CD14-positive monocyte (primary cell): ENCODE results near the gene HTRA3. TPM values are rescaled to one million over a fixed set of nuclear protein-coding genes. Genes with fewer than 3 reads are reported as not detected.
A peak's percentile ranks its signal among the peaks of the same experiment; 100 is the strongest.

Experiments
- DNase-seq, 3 donors: peaks; one replicate each; pipeline ENCODE4 v3.0.0-alpha.2; 2011 to 2022
- H2AFZ ChIP-seq: 2 replicates; pipeline ENCODE4 v1.6.0; 2012; ENCODE audit warnings: mild to moderate bottlenecking, low read depth, low read length, inconsistent platforms; ENCODE audit not compliant: insufficient read depth, poor library complexity, severe bottlenecking
- H3K27ac ChIP-seq, 2 donors: 1 replicate in 1 of 2; 2 replicates in 1 of 2; pipeline ENCODE4 v1.5.1; 2012 to 2013; ENCODE audit warnings: low read length in 2 of 2, control low read depth in 1 of 2, inconsistent platforms in 1 of 2, low read depth in 1 of 2, mild to moderate bottlenecking in 1 of 2
- H3K27me3 ChIP-seq, 2 donors: one replicate each; pipeline versions ENCODE4 v1.6.0 to v1.6.1; 2011 to 2013; ENCODE audit warnings: low read length in 2 of 2; ENCODE audit not compliant: control insufficient read depth in 2 of 2, insufficient read depth in 2 of 2
- H3K36me3 ChIP-seq, 2 donors: replicated peaks in 1 of 2; 1 replicate in 1 of 2; 2 replicates in 1 of 2; pipeline versions ENCODE4 v1.5.1 to v1.6.1; 2012 to 2013; ENCODE audit warnings: low read length in 2 of 2, control low read depth in 1 of 2, inconsistent platforms in 1 of 2, mild to moderate bottlenecking in 1 of 2; ENCODE audit not compliant: insufficient read depth in 2 of 2, control insufficient read depth in 1 of 2
- H3K4me1 ChIP-seq, 2 donors: 1 replicate in 1 of 2; 2 replicates in 1 of 2; pipeline versions ENCODE4 v1.5.1 to v1.6.1; 2012 to 2013; ENCODE audit warnings: low read length in 2 of 2, control low read depth in 1 of 2, inconsistent platforms in 1 of 2, mild to moderate bottlenecking in 1 of 2, moderate library complexity in 1 of 2; ENCODE audit not compliant: insufficient read depth in 2 of 2, control insufficient read depth in 1 of 2
- H3K4me2 ChIP-seq: replicated peaks from 2 replicates; pipeline ENCODE3; 2012; ENCODE audit warnings: low read length, moderate library complexity, mild to moderate bottlenecking; ENCODE audit not compliant: poor library complexity, severe bottlenecking; ENCODE audit errors: extremely low read depth
- H3K4me3 ChIP-seq, 3 experiments: fragments of 200-600 bp in 1 of 3; sonication (generic) in 1 of 3; replicated peaks in 1 of 3; 1 replicate in 2 of 3; 2 replicates in 1 of 3; pipeline ENCODE4 v1.5.1; 2011 to 2013; ENCODE audit warnings: low read length in 3 of 3, mild to moderate bottlenecking in 3 of 3, control low read depth in 2 of 3, low read depth in 2 of 3, inconsistent platforms in 1 of 3, moderate library complexity in 1 of 3
- H3K79me2 ChIP-seq: 2 replicates; pipeline ENCODE4 v1.6.0; 2012; ENCODE audit warnings: mild to moderate bottlenecking, control low read depth, inconsistent platforms, low read length, moderate library complexity; ENCODE audit not compliant: insufficient read depth
- H3K9ac ChIP-seq: 2 replicates; pipeline ENCODE4 v1.6.0; 2017; ENCODE audit warnings: low read length, mild to moderate bottlenecking; ENCODE audit not compliant: insufficient read depth, poor library complexity, severe bottlenecking
- H3K9me3 ChIP-seq, 2 donors: replicated peaks in 1 of 2; 1 replicate in 1 of 2; 2 replicates in 1 of 2; pipeline versions ENCODE4 v1.5.1 to v1.6.1; 2012 to 2013; ENCODE audit warnings: low read length in 2 of 2, control low read depth in 1 of 2; ENCODE audit not compliant: control insufficient read depth in 1 of 2, insufficient read depth in 1 of 2
- H4K20me1 ChIP-seq: 2 replicates; pipeline ENCODE4 v1.6.0; 2012; ENCODE audit warnings: mild to moderate bottlenecking, low read length, control low read depth, moderate library complexity; ENCODE audit not compliant: insufficient read depth
- H3K27ac Mint-ChIP-seq, 7 donors: one replicate each; pipeline ENCODE4 v1.8.0; 2020; ENCODE audit warnings: mild to moderate bottlenecking in 7 of 7, mixed read lengths in 7 of 7, moderate library complexity in 6 of 7, inconsistent platforms in 2 of 7
- H3K27me3 Mint-ChIP-seq, 3 donors: one replicate each; pipeline ENCODE4 v1.8.0; 2021 to 2022; ENCODE audit warnings: low read depth in 3 of 3, mild to moderate bottlenecking in 3 of 3, mixed read lengths in 3 of 3, moderate library complexity in 3 of 3, inconsistent platforms in 1 of 3
- H3K36me3 Mint-ChIP-seq, 2 donors: one replicate each; pipeline ENCODE4 v1.8.0; 2020; ENCODE audit warnings: mixed read lengths in 2 of 2, inconsistent platforms in 1 of 2, mild to moderate bottlenecking in 1 of 2
- H3K4me1 Mint-ChIP-seq: one replicate; pipeline ENCODE4 v1.8.0; 2020; ENCODE audit warnings: mild to moderate bottlenecking, mixed read lengths
- H3K4me3 Mint-ChIP-seq, 2 donors: one replicate each; pipeline ENCODE4 v1.8.0; 2020; ENCODE audit warnings: mild to moderate bottlenecking in 2 of 2, mixed read lengths in 2 of 2, moderate library complexity in 1 of 2
- H3K9me3 Mint-ChIP-seq, 7 donors: one replicate each; pipeline ENCODE4 v1.8.0; 2020 to 2022; ENCODE audit warnings: mixed read lengths in 7 of 7, mild to moderate bottlenecking in 6 of 7, moderate library complexity in 6 of 7, inconsistent platforms in 2 of 7
- WGBS: methylation state at CpG from one replicate; pipeline ENCODE4 v1.1.5; 2013; ENCODE audit warnings: missing lambda C conversion rate; ENCODE audit not compliant: insufficient coverage; 5-methylcytosine and 5-hydroxymethylcytosine counted together
- intact Hi-C, 2 donors: fragments of 100-400 bp; cut with micrococcal nuclease; formaldehyde crosslinking; loops; one replicate each; pipeline versions ENCODE4 v1.15.0 to v1.15.1; 2023
- polyA plus RNA-seq, 3 donors: library from polyadenylated mRNA; depleted of rRNA in 1 of 3; unstranded in 2 of 3; stranded (reverse) in 1 of 3; fragments of 300-500 nt in 2 of 3; fragments of >200 nt in 1 of 3; fragmentation: Illumina TruSeq in 2 of 3; gene quantifications; 1 replicate in 2 of 3; 2 replicates in 1 of 3; pipeline ENCODE4 v1.2.3, GENCODE V29; 2012 to 2021
- TF ChIP-seq, protein P1 (sequence below): fragments of 200-600 bp; IDR thresholded peaks from one replicate; pipeline ENCODE4 v1.8.0; 2022; ENCODE audit warnings: antibody characterized with exemption, mild to moderate bottlenecking

HTRA3 gene
- polyA plus RNA-seq, 3 donors, result not detected

DNA sequence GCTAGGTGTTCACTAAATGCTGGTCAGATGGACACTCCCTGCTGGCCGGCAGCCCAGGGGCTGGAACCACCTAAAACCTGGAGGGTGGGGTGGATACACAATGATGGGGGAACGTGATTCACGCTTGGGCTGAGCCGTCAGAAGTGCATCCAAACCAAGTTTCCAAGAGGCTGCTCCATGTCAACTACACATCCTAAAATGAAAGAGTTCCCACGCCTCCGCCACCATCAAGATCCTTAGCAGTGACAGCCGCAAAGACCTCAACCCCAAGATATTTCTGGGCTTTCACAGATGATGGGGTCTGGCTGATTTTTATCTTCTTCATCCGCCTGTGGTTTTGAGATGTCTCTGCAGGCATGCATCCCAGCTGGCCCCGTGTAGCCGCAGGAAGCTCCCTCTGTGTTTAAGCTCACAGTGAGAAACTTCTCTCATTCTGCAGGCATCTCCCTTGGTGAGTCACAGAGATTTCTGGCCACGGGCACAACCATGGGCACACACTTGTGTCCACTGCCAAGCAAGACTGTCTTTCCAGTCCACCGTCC lies 84.4 kb downstream of the HTRA3 start:
- TF ChIP-seq, protein P1, sequence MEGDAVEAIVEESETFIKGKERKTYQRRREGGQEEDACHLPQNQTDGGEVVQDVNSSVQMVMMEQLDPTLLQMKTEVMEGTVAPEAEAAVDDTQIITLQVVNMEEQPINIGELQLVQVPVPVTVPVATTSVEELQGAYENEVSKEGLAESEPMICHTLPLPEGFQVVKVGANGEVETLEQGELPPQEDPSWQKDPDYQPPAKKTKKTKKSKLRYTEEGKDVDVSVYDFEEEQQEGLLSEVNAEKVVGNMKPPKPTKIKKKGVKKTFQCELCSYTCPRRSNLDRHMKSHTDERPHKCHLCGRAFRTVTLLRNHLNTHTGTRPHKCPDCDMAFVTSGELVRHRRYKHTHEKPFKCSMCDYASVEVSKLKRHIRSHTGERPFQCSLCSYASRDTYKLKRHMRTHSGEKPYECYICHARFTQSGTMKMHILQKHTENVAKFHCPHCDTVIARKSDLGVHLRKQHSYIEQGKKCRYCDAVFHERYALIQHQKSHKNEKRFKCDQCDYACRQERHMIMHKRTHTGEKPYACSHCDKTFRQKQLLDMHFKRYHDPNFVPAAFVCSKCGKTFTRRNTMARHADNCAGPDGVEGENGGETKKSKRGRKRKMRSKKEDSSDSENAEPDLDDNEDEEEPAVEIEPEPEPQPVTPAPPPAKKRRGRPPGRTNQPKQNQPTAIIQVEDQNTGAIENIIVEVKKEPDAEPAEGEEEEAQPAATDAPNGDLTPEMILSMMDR, result no peak
- Histone ChIP-seq H3K79me2 (no peaks in the 10 kb centered on the region), H3K4me2 (no peak overlapping the region), H3K27me3 (no peaks in the 10 kb centered on the region), H2AFZ (no peak overlapping the region), H3K4me1 (no peaks in the 10 kb centered on the region), H4K20me1 (no peaks in the 10 kb centered on the region), H3K9me3 (peaks cover 10 to 20% of the 10 kb centered on the region in 2 donors), H3K36me3 (no peaks in the 10 kb centered on the region), H3K9ac (no peak overlapping the region), H3K4me3 (no peak overlapping the region), H3K27ac (no peak overlapping the region)
- Mint-ChIP-seq H3K9me3 (peaks cover 16 to 22% (median 18%) of the 10 kb centered on the region in 7 donors), H3K36me3 (no peaks in the 10 kb centered on the region), H3K27ac (peak overlapping the region in 1 of 7 donors; percentile 40), H3K4me1 (peaks cover 5% of the 10 kb centered on the region), H3K4me3 (no peak overlapping the region), H3K27me3 (peaks cover 0 to 5% (median 2%) of the 10 kb centered on the region in 3 donors)
- no peak for DNase-seq
- 85% methylated on average over 5 of the region's 12 CpGs for WGBS
- intact Hi-C loops, result no loop called here

DNA sequence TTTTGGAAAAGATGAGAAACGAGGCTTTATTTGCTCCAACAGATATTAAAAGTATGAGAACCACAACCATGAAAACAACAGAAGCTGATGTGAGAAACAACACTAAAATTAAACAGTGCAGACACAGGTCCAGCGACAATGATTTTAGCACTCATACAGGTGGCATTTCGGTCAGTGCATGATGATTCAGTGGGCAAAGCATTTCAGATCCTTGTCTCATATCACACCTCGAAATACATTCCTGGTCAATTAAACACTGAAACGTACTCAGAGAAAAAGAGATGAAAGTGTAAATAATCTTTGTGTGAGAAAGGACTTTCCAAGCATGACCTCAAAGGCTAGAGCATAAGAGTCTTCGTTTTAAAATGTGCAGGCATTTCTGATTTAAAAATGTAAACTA lies 85.8 kb downstream of the HTRA3 start:
- H3K4me3 Mint-ChIP-seq, result no peak overlapping the region

More for the DNA sequence above, 85.8 kb downstream of the HTRA3 start:
- H3K27me3 ChIP-seq, result no peaks in the 10 kb centered on the region
- no peak overlapping the region for H2AFZ ChIP-seq
- H3K4me3 ChIP-seq, result no peak overlapping the region
- DNase-seq, result no peak
- TF ChIP-seq, protein P1, result no peak
- intact Hi-C loops, result no loop called here
- no peak overlapping the region for H3K9ac ChIP-seq
- peaks cover 10 to 20% of the 10 kb centered on the region in 2 donors for H3K9me3 ChIP-seq
- H3K27me3 Mint-ChIP-seq, result peaks cover 0 to 1% (median 0%) of the 10 kb centered on the region in 3 donors
- no peaks in the 10 kb centered on the region for H3K36me3 ChIP-seq
- no peak overlapping the region for H3K27ac ChIP-seq
- H3K4me1 Mint-ChIP-seq, result peaks cover 5% of the 10 kb centered on the region
- no peaks in the 10 kb centered on the region for H3K79me2 ChIP-seq
- no peaks in the 10 kb centered on the region for H3K4me1 ChIP-seq
- no peaks in the 10 kb centered on the region for H4K20me1 ChIP-seq
- H3K27ac Mint-ChIP-seq, result no peak overlapping the region
- WGBS, result 100% methylated on average over 1 of the region's 6 CpGs
- no peak overlapping the region for H3K4me2 ChIP-seq
- no peaks in the 10 kb centered on the region for H3K36me3 Mint-ChIP-seq
- H3K9me3 Mint-ChIP-seq, result peaks cover 16 to 22% (median 18%) of the 10 kb centered on the region in 7 donors
